HG03103 (cell line): Measurements from ENCODE around the gene RIT2.

Experiments used
- ATAC-seq: cut with Tn5 transposase; IDR thresholded peaks from one replicate; pipeline ENCODE4 v1.9.1; 2021; ENCODE audit warnings: low read depth; ENCODE audit not compliant: unreplicated experiment

Gene RIT2

DNA sequence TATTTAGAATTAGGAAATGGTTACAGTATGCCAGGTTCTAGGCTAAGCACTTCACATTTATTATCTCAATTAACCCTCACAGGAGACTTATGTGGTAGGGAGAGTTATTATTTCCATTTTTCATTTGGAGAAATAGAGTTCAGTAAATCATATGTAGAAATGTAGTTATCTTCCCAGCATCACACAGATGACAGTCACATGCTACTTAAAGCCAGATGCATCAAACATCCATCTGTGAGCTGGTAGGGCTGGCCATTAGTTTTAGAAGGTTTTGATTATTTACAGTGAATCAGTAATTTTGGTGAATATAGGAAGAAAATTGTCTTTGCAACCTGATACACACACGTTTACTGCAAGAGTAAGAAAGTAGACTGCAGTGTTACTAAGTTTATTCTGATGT lies 97.9 kb downstream of the RIT2 start:
- no peak for ATAC-seq

DNA sequence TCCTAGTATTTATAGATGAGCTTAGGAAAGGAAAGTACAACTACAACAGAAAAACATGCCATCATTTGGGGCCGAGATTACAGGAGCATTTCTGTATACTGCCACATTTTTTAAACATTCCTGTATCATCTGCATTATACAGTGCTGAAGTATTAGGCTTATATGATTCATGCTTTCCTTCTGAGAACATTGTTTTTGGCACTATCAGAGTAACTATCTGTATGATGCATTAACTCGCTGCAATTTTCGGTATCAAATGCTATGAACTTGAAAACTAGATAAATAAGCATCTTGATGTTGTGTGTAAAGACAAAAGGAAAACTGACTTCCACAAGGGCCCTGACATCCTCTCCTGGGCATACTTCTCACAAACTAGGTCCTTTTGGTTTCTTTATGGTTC lies 102.0 kb downstream of the RIT2 start:
- ATAC-seq, result no peak

GRCh38 chr18:43012951-43013350 lies 102.5 kb downstream of the RIT2 start:
- no peak for ATAC-seq

- no peak for ATAC-seq
Measured at GRCh38 chr18:43010611-43011010, 104.9 kb downstream of the RIT2 start.

- no peak for ATAC-seq
Measured at GRCh38 chr18:43009674-43010073, 105.8 kb downstream of the RIT2 start.

- no peak for ATAC-seq
Measured at GRCh38 chr18:43007365-43007764, 108.1 kb downstream of the RIT2 start.

DNA sequence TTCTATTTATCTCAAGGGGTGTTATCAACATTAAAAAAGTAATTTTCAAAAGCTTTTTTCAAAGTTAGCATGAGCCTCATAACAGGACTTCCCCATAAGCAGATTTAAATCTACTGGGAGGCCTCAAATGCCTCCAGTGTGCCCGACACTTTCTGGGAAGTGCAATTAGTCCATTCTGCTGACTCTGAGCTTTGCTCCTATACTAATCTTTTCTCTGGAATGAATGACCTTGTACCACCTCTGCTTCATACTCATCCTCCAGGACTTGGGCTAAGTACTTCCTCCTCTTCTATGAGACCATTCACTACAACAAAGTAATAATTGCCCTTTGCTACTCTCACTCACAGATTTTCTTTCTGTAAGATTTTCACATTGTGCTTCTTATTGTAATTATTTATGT lies 111.1 kb downstream of the RIT2 start:
- no peak for ATAC-seq

GRCh38 chr18:43001821-43002220 lies 113.7 kb downstream of the RIT2 start:
- no peak for ATAC-seq

DNA sequence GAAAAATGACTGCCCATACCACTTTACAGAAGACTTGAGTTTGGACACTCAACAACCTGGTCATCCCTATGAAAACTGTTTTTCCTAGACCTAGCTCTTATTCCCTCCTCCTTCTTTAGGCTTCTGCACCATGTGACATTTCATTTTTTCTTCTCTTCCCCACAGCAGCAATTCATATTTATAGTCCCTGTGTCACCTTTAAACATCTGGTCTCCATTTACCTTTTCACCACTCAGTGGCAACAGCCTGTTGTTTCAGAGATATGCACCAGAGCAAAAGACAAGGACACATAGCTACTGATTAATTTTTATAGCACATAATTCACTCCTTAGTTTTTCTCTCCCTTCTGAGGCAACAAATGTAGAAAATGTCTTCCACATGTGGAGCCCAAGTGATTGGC lies 118.7 kb downstream of the RIT2 start:
- ATAC-seq, result no peak

DNA sequence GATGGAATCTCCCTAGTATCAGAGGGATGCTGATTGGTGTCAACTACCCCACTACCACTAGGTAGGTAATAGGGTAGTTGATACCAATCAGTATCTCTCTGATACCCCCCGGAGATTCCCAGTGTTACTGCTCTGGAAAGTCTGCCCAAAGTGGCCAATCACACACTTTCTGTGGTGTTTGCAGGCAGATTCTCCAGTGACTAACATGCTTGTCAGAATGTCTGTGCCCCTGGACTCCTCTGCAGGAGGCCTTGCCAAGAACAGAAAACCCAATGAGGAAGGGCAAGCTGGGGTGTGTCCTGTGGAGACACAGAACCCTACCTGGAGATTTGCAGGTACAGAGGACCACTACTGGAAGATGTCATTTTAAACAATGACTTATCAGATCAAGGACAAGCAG lies 135.1 kb downstream of the RIT2 start:
- ATAC-seq, result no peak

DNA sequence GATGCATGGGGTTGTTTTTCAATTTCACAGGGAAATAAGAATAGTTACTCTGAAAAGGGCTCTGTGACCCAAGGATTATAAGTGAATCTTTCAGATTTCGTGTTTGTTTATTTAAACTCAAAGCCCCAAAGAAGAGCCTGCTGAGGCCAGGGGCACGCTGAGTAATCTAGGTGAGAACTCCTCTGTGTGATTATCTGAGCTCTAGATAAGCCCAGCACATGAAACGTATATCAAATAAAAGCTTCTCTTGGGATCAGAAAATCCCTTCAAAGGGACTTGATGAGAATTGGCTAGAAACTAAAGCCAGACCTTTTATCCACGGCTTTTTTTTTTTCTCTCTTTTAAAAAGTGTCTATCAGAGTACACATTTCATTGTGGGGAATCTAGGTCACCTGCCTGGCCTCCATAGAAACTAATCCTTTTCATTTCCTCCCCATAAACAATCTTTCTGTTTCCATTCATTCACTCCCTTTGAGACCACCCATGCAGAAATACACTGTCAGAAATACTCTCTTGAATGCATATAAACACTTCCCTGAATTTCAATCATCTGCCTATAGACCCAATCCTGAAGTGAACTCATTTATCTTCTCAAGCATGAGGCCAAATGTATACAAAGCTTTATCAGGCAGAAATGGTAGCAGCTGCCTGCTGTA lies 137.4 kb downstream of the RIT2 start:
- ATAC-seq, result no peak

DNA sequence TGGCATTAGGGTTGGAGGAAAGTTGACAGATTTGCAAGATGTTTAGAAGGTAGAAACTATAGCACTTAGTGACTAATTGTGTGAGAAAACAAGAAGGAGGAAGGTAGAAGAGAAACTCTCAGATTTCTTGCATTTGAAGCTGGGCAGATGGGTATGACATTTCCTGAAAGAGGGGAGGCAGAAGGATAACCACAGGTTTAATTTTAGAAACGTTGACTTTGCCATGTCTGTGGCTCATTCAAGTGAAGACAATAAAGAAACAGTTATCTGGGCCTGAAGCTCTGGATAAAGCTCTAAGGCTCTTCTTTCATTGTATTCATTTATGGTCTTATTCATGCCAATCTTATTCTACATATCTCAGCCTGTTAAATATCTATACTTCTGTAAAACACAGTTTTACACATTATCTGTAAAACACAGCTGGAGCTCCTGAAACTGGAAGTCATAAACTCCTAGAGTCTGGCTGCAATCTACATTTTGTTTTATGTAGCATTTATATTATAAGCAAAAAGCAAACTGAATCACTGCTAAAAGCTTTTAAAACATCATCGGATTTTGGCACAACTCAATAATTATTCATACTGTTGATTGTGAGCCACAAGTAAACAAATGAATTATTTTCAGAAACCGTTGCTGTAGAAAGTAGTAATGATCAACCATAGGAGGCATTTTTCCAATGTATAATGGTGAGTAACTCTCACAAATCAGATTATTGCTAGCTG lies 138.5 kb downstream of the RIT2 start:
- no peak for ATAC-seq

DNA sequence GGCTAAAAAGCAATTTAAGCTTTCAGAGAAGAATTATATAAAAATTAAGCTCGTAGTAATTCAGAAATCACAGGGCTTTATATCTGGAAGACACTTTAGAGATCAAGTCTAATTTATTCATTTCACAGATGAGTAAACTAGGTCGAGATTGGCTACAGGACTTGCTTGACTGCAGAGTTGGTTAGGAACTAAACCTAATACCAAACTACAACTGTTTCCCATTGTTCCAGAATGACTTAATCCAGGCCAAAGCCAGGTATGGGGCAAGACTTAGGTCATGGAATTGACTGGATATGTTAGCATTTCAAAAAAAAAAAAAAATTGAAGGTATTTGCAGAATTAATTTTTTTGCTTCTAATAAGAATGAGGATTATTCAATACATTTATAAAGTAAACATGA lies 146.1 kb downstream of the RIT2 start:
- no peak for ATAC-seq

DNA sequence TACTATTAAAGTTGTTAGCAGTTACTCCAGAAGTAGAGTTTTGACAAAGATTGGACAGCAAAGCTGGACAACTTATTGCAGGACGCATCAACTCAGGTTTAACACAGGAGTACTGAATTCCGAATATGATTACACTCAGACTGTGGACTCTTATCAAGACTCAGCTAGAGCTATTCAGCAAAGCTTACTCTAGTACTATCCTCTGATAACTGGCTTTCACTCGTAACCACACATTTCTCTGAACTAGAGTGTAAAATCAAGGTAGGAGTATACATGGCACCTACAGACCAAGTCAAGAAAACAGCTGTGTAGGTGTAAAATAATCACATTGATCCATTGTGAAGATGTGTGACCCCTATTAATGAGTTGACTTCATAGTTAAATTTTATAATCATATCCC lies 154.2 kb downstream of the RIT2 start:
- no peak for ATAC-seq

- no peak for ATAC-seq
Measured at GRCh38 chr18:42959528-42959927, 156.0 kb downstream of the RIT2 start.

- no peak for ATAC-seq
Measured at GRCh38 chr18:42958353-42958752, 157.1 kb downstream of the RIT2 start.

DNA sequence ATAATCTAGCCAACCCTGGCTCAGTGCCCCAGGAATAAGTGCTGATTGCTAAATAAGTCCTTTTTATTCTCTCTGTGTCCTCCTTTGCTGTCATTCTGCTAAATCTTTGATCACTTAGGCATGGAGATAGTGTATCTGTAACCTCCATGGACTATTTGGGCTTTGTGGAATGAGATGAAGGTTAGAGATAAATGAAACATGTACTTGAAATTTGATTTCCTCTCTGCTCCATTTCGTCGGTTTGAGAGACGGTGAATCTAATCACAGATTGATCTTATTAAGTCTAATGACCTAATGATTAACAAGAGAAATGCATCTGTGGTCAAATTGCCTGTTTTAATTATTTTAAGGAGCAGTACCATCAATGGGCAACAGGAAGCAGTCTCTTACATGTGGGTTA lies 159.2 kb downstream of the RIT2 start:
- no peak for ATAC-seq

GRCh38 chr18:42954887-42955286 lies 160.6 kb downstream of the RIT2 start:
- ATAC-seq, result no peak

- no peak for ATAC-seq
Measured at GRCh38 chr18:42953306-42953705, 162.2 kb downstream of the RIT2 start.

GRCh38 chr18:42950732-42951131 lies 164.8 kb downstream of the RIT2 start:
- no peak for ATAC-seq

- ATAC-seq, result no peak
Measured at GRCh38 chr18:42948831-42949230, 166.7 kb downstream of the RIT2 start.

GRCh38 chr18:42941860-42942259 lies 173.6 kb downstream of the RIT2 start:
- no peak for ATAC-seq
